Endodermal cell (in vitro differentiated cells): Measurements from ENCODE around the gene ITPRID2. TPM values are rescaled to one million over a fixed set of nuclear protein-coding genes. Genes with fewer than 3 reads are reported as not detected.

ENCODE experiments used
- DNase-seq: peaks from one replicate; pipeline ENCODE4 v3.0.0-alpha.2; 2017
- H3K27ac ChIP-seq: 2 replicates; pipeline ENCODE4 v1.5.1; 2013; ENCODE audit warnings: mild to moderate bottlenecking, low read depth, low read length, moderate library complexity
- H3K27me3 ChIP-seq: 2 replicates; pipeline ENCODE4 v1.6.1; 2013; ENCODE audit warnings: mild to moderate bottlenecking, low read length, moderate library complexity; ENCODE audit not compliant: insufficient read depth, control insufficient read depth, poor library complexity, severe bottlenecking
- H3K36me3 ChIP-seq: 2 replicates; pipeline ENCODE4 v1.7.0; 2013; ENCODE audit warnings: mild to moderate bottlenecking, low read length, moderate library complexity; ENCODE audit not compliant: control insufficient read depth, insufficient read depth
- H3K4me1 ChIP-seq: one replicate; pipeline ENCODE4 v1.7.0; 2013; ENCODE audit warnings: low read length; ENCODE audit not compliant: control insufficient read depth, insufficient read depth
- H3K4me3 ChIP-seq: 2 replicates; pipeline ENCODE4 v1.5.1; 2013; ENCODE audit warnings: mild to moderate bottlenecking, low read length, moderate library complexity
- H3K9ac ChIP-seq: 2 replicates; pipeline ENCODE4 v1.6.1; 2013; ENCODE audit warnings: mild to moderate bottlenecking, low read length, moderate library complexity; ENCODE audit not compliant: poor library complexity, severe bottlenecking; ENCODE audit errors: extremely low read depth
- H3K9me3 ChIP-seq: 2 replicates; pipeline ENCODE4 v1.6.1; 2013; ENCODE audit warnings: mild to moderate bottlenecking, low read length, moderate library complexity; ENCODE audit not compliant: control insufficient read depth
- H3K27ac Mint-ChIP-seq: 2 replicates; pipeline ENCODE4 v1.8.0; 2020; ENCODE audit warnings: mixed read lengths
- H3K27me3 Mint-ChIP-seq: 2 replicates; pipeline ENCODE4 v1.8.0; 2021; ENCODE audit warnings: mild to moderate bottlenecking, mixed read lengths; ENCODE audit not compliant: insufficient read depth
- H3K36me3 Mint-ChIP-seq: 2 replicates; pipeline ENCODE4 v1.8.0; 2020; ENCODE audit warnings: low read depth, mixed read lengths
- H3K4me1 Mint-ChIP-seq: 2 replicates; pipeline ENCODE4 v1.8.0; 2020; ENCODE audit warnings: mixed read lengths
- H3K4me3 Mint-ChIP-seq: 2 replicates; pipeline ENCODE4 v1.8.0; 2020; ENCODE audit warnings: mild to moderate bottlenecking, moderate library complexity, mixed read lengths
- H3K9me3 Mint-ChIP-seq: 2 replicates; pipeline ENCODE4 v1.8.0; 2020; ENCODE audit warnings: mild to moderate bottlenecking, mixed read lengths
- CTCF ChIP-seq: fragments of 200-600 bp; sonication (generic); conservative IDR thresholded peaks from 2 replicates; pipeline ENCODE4 v1.5.0; 2021; ENCODE audit warnings: antibody characterized with exemption, mild to moderate bottlenecking
- WGBS, 2 experiments: methylation state at CpG; one replicate each; pipeline versions ENCODE4 v1.1.5 to v1.1.7; 2013; ENCODE audit warnings: missing lambda C conversion rate in 2 of 2, mixed read lengths in 1 of 2; ENCODE audit not compliant: insufficient coverage in 1 of 2, insufficient read length in 1 of 2; 5-methylcytosine and 5-hydroxymethylcytosine counted together
- total RNA-seq, 2 donors: library from RNA; stranded (reverse); fragmentation: NEBNext Ultra II Directional in 1 of 2; extraction: Animal tissue kit (Norgen Biotek cat#: 25700) in 1 of 2; gene quantifications; 2 replicates in 1 of 2; 3 replicates in 1 of 2; pipeline ENCODE4 v1.2.1, GENCODE V29; 2021

The ITPRID2 gene
- total RNA-seq, 2 donors from 2014 or later = 28.9 to 30.4 TPM

- H3K9me3 ChIP-seq = no peaks in the 10 kb centered on the region
- H3K4me1 Mint-ChIP-seq = peaks cover 26% of the 10 kb centered on the region
- H3K36me3 ChIP-seq = peaks cover 42% of the 10 kb centered on the region
- H3K4me3 ChIP-seq = no peak overlapping the region
- no peak for DNase-seq
- no peaks in the 10 kb centered on the region for H3K27me3 ChIP-seq
- H3K36me3 Mint-ChIP-seq = peaks cover 24% of the 10 kb centered on the region
- H3K27me3 Mint-ChIP-seq = no peaks in the 10 kb centered on the region
- no peak overlapping the region for H3K27ac Mint-ChIP-seq
- no peak overlapping the region for H3K27ac ChIP-seq
- H3K9me3 Mint-ChIP-seq = no peaks in the 10 kb centered on the region
- 91% methylated on average over 1 of the region's 1 CpG; no CpG with 5 or more reads in 1 of the 2 experiments for WGBS, 2 experiments
- no peak for TF ChIP-seq CTCF
- no peak overlapping the region for H3K4me3 Mint-ChIP-seq
- H3K9ac ChIP-seq = no peak overlapping the region
- no peaks in the 10 kb centered on the region for H3K4me1 ChIP-seq
These were observed 4.8 kb downstream of the ITPRID2 start for GRCh38 chr2:181896286-181896685.

GRCh38 chr2:181900007-181900651, 8.6 kb downstream of the ITPRID2 start:
- Mint-ChIP-seq H3K4me3 (no peak overlapping the region), H3K27me3 (no peaks in the 10 kb centered on the region), H3K36me3 (peaks cover 43% of the 10 kb centered on the region), H3K9me3 (no peaks in the 10 kb centered on the region), H3K27ac (peak overlapping the region; percentile 16), H3K4me1 (peaks cover 11% of the 10 kb centered on the region)
- Histone ChIP-seq H3K27me3 (no peaks in the 10 kb centered on the region), H3K9me3 (no peaks in the 10 kb centered on the region), H3K36me3 (peaks cover 73% of the 10 kb centered on the region), H3K27ac (no peak overlapping the region), H3K9ac (no peak overlapping the region), H3K4me3 (no peak overlapping the region), H3K4me1 (no peaks in the 10 kb centered on the region)
- WGBS, 2 experiments = 79 to 87% methylated on average over 3 of the region's 3 CpGs
- no peak for DNase-seq
- TF ChIP-seq CTCF = no peak

GRCh38 chr2:181902625-181903024, 11.1 kb downstream of the ITPRID2 start:
- WGBS, 2 experiments = 98 to 100% methylated on average over 2 to 3 of the region's 3 CpGs
- peaks cover 54% of the 10 kb centered on the region for H3K36me3 Mint-ChIP-seq
- H3K4me1 ChIP-seq = no peaks in the 10 kb centered on the region
- no peak for TF ChIP-seq CTCF
- no peak overlapping the region for H3K4me3 Mint-ChIP-seq
- no peak for DNase-seq
- H3K27ac Mint-ChIP-seq = no peak overlapping the region
- no peaks in the 10 kb centered on the region for H3K9me3 ChIP-seq
- H3K9me3 Mint-ChIP-seq = no peaks in the 10 kb centered on the region
- H3K4me1 Mint-ChIP-seq = peaks cover 7% of the 10 kb centered on the region
- peaks cover 84% of the 10 kb centered on the region for H3K36me3 ChIP-seq
- no peaks in the 10 kb centered on the region for H3K27me3 ChIP-seq
- H3K27ac ChIP-seq = no peak overlapping the region
- H3K27me3 Mint-ChIP-seq = no peaks in the 10 kb centered on the region
- H3K9ac ChIP-seq = no peak overlapping the region
- H3K4me3 ChIP-seq = no peak overlapping the region
